ENCODE measurements around the gene ADAMTS8.
"Not testable (repeated sequence)": the region's sequence is repeated elsewhere in the genome, so short reads cannot be mapped to it uniquely, and the experiment has no call there.

The ADAMTS8 gene

GRCh38 chr11:130438401-130439159, 10.2 kb upstream of the ADAMTS8 start:
- not testable (repeated sequence) for DNase-seq (ENCODE audit: low spot score)

- DNase-seq (ENCODE audit: low spot score): no peak
Observed at GRCh38 chr11:130437848-130438247, 9.4 kb upstream of the ADAMTS8 start.

GRCh38 chr11:130436171-130436570, 7.8 kb upstream of the ADAMTS8 start:
- no peak for DNase-seq (ENCODE audit: low spot score)

- DNase-seq (ENCODE audit: low spot score): no peak
Observed at GRCh38 chr11:130435671-130436070, 7.3 kb upstream of the ADAMTS8 start.

- peak; percentile 87 for DNase-seq (ENCODE audit: low spot score)
Observed at GRCh38 chr11:130434521-130435223, 6.3 kb upstream of the ADAMTS8 start.

GRCh38 chr11:130433357-130433756, 4.9 kb upstream of the ADAMTS8 start:
- DNase-seq (ENCODE audit: low spot score): no peak

GRCh38 chr11:130431801-130432200, 3.4 kb upstream of the ADAMTS8 start:
- DNase-seq (ENCODE audit: low spot score): no peak

- DNase-seq (ENCODE audit: low spot score): peak; percentile 66
Observed at GRCh38 chr11:130431331-130431773, 2.9 kb upstream of the ADAMTS8 start.

GRCh38 chr11:130429983-130430382, 1.6 kb upstream of the ADAMTS8 start:
- DNase-seq (ENCODE audit: low spot score): no peak

GRCh38 chr11:130429120-130429681, 792 bp upstream of the ADAMTS8 start:
- no peak for DNase-seq (ENCODE audit: low spot score)

- DNase-seq (ENCODE audit: low spot score): peak; percentile 60
Observed at GRCh38 chr11:130427581-130428315, 661 bp downstream of the ADAMTS8 start.

- no peak for DNase-seq (ENCODE audit: low spot score)
Observed at GRCh38 chr11:130426837-130427341, 1.5 kb downstream of the ADAMTS8 start.

- DNase-seq (ENCODE audit: low spot score): peak; percentile 74
Observed at GRCh38 chr11:130426223-130426836, 2.1 kb downstream of the ADAMTS8 start.

GRCh38 chr11:130425156-130425555, 3.3 kb downstream of the ADAMTS8 start:
- DNase-seq (ENCODE audit: low spot score): no peak

GRCh38 chr11:130424613-130425140, 3.7 kb downstream of the ADAMTS8 start:
- no peak for DNase-seq (ENCODE audit: low spot score)

GRCh38 chr11:130423541-130424142, 4.8 kb downstream of the ADAMTS8 start:
- DNase-seq (ENCODE audit: low spot score): no peak

GRCh38 chr11:130422251-130422995, 6.0 kb downstream of the ADAMTS8 start:
- no peak for DNase-seq (ENCODE audit: low spot score)

GRCh38 chr11:130421697-130422096, 6.7 kb downstream of the ADAMTS8 start:
- no peak for DNase-seq (ENCODE audit: low spot score)

GRCh38 chr11:130421199-130421585, 7.2 kb downstream of the ADAMTS8 start:
- no peak for DNase-seq (ENCODE audit: low spot score)

- no peak for DNase-seq (ENCODE audit: low spot score)
Observed at GRCh38 chr11:130420478-130421198, 7.8 kb downstream of the ADAMTS8 start.
